DOHH2 (cell line): ENCODE data around the gene PLA2G12A.

Experiments used
- CTCF ChIP-seq: fragments of 200-600 bp; sonication (generic); IDR thresholded peaks from one replicate; pipeline ENCODE4 v1.5.1; 2014; ENCODE audit warnings: antibody characterized with exemption, mild to moderate bottlenecking, low read depth, low read length; ENCODE audit not compliant: poor library complexity, severe bottlenecking
- EZH2phosphoT487 ChIP-seq: fragments of 200-600 bp; sonication (generic); IDR thresholded peaks from 2 replicates; pipeline ENCODE4 v1.6.1; 2017; ENCODE audit warnings: borderline replicate concordance, mild to moderate bottlenecking, antibody characterized with exemption, low read length, moderate library complexity, mixed read lengths

GRCh38 chr4:109675843-109676242 is 54.0 kb downstream of the PLA2G12A start:
- no peak for TF ChIP-seq CTCF
- no peak for TF ChIP-seq EZH2phosphoT487
